Tibial artery (tissue), 4 donors: ENCODE data around the gene THBD.

Source experiments
- DNase-seq, 2 donors: peaks; one replicate each; pipeline ENCODE4 v3.0.0-alpha.2; 2019
- H3K27ac ChIP-seq, 2 donors: fragments of 200-600 bp; sonication (generic) in 1 of 2; 1 replicate in 1 of 2; 2 replicates in 1 of 2; pipeline ENCODE4 v1.5.1; 2018 to 2019; ENCODE audit warnings: mild to moderate bottlenecking in 1 of 2
- H3K27me3 ChIP-seq, 2 donors: fragments of 200-600 bp; sonication (generic) in 1 of 2; one replicate each; pipeline versions ENCODE4 v1.5.1 to v1.6.0; 2016 to 2019
- H3K36me3 ChIP-seq, 3 donors: fragments of 200-600 bp; sonication (generic) in 2 of 3; one replicate each; pipeline ENCODE4 v1.5.1; 2016 to 2019; ENCODE audit warnings: mild to moderate bottlenecking in 2 of 3
- H3K4me1 ChIP-seq, 4 donors: fragments of 200-600 bp; sonication (generic) in 2 of 4; 1 replicate in 3 of 4; 2 replicates in 1 of 4; pipeline ENCODE4 v1.5.1; 2016 to 2019
- H3K4me3 ChIP-seq, 2 donors: fragments of 200-600 bp; sonication (generic) in 1 of 2; 1 replicate in 1 of 2; 2 replicates in 1 of 2; pipeline ENCODE4 v1.5.1; 2018 to 2019; ENCODE audit warnings: mild to moderate bottlenecking in 2 of 2
- H3K9me3 ChIP-seq, 3 donors: fragments of 200-600 bp; sonication (generic) in 1 of 3; one replicate each; pipeline ENCODE4 v1.5.1; 2016 to 2019
- CTCF ChIP-seq, 2 experiments: fragments of 200-600 bp in 1 of 2; fragments of 450-650 bp in 1 of 2; IDR thresholded peaks; one replicate each; pipeline ENCODE4 v1.5.1; 2017 to 2019; ENCODE audit warnings: antibody characterized with exemption in 2 of 2, mild to moderate bottlenecking in 1 of 2, moderate library complexity in 1 of 2
- intact Hi-C: fragments of 100-400 bp; cut with DNase I; formaldehyde crosslinking; loops from one replicate; pipeline ENCODE4 v1.15.0; 2023; ENCODE audit warnings: low total_unique reads

The THBD gene

GRCh38 chr20:22998476-22998875 is 51.0 kb downstream of the THBD start:
- H3K36me3 ChIP-seq = no peaks in the 10 kb centered on the region
- peaks cover 0 to 4% (median 0%) of the 10 kb centered on the region in 3 donors for H3K9me3 ChIP-seq
- no peak overlapping the region for H3K27ac ChIP-seq
- intact Hi-C loops = loop anchor here (10.0 kb wide), 1 partner anchor 326 kb away; no protein-coding TSS in a partner anchor
- H3K4me1 ChIP-seq = no peaks in the 10 kb centered on the region
- no peaks in the 10 kb centered on the region for H3K27me3 ChIP-seq
- DNase-seq = no peak
- no peak overlapping the region for H3K4me3 ChIP-seq
- TF ChIP-seq CTCF (IDR thresholded peaks at IDR 0.05) = no peak

- no peak for DNase-seq
- TF ChIP-seq CTCF (IDR thresholded peaks at IDR 0.05) = no peak
- intact Hi-C loops = loop anchor here (10.0 kb wide), 1 partner anchor 329 kb away; no protein-coding TSS in a partner anchor
- Histone ChIP-seq H3K4me1 (no peaks in the 10 kb centered on the region), H3K27me3 (no peaks in the 10 kb centered on the region), H3K9me3 (peaks cover 0 to 11% (median 0%) of the 10 kb centered on the region in 3 donors), H3K36me3 (no peaks in the 10 kb centered on the region), H3K4me3 (no peak overlapping the region), H3K27ac (no peak overlapping the region)
Observed at GRCh38 chr20:22995923-22996322, 53.5 kb downstream of the THBD start.
